HepG2 (cell line): ENCODE results near the gene VEGFB. TPM values are rescaled to one million over a fixed set of nuclear protein-coding genes. Genes with fewer than 3 reads are reported as not detected.
A peak's percentile ranks its signal among the peaks of the same experiment; 100 is the strongest.

Experiments
- FOXK1 ChIP-seq: sonication (generic); formaldehyde crosslinking; IDR thresholded peaks from 2 replicates; pipeline ENCODE4 v1.4.0; 2020; ENCODE audit warnings: low read depth, missing genetic modification reagents, borderline replicate concordance
- MXD4 ChIP-seq: IDR thresholded peaks from 2 replicates; pipeline ENCODE4 v1.6.1; 2016; ENCODE audit warnings: mild to moderate bottlenecking, missing biosample characterization, missing genetic modification reagents
- SAFB2 ChIP-seq: sonication (generic); formaldehyde crosslinking; IDR thresholded peaks from 2 replicates; pipeline ENCODE4 v1.5.1; 2020; ENCODE audit warnings: missing genetic modification reagents, low read depth, mild to moderate bottlenecking, borderline replicate concordance
- SMC3 ChIP-seq: IDR thresholded peaks from 2 replicates; pipeline ENCODE4 v1.6.1; 2011; ENCODE audit warnings: low read length, improper control_type of control experiment
- SRY ChIP-seq: sonication (generic); formaldehyde crosslinking; IDR thresholded peaks from 2 replicates; pipeline ENCODE4 v1.8.0; 2022; ENCODE audit warnings: mild to moderate bottlenecking, missing genetic modification reagents
- ZNF253 ChIP-seq: sonication (generic); formaldehyde crosslinking; IDR thresholded peaks from 2 replicates; pipeline ENCODE4 v1.8.0; 2022; ENCODE audit warnings: mild to moderate bottlenecking, missing genetic modification reagents, borderline replicate concordance
- ZNF34 ChIP-seq: sonication (generic); formaldehyde crosslinking; IDR thresholded peaks from 2 replicates; pipeline ENCODE4 v1.4.0; 2020; ENCODE audit warnings: mild to moderate bottlenecking, missing genetic modification reagents, borderline replicate concordance
- polyA plus RNA-seq, 8 experiments: library from polyadenylated mRNA; depleted of rRNA in 3 of 8; stranded (reverse) in 7 of 8; unstranded in 1 of 8; fragments of >200 nt; fragmentation: Illumina TruSeq in 4 of 8; extraction: Trizol in 4 of 8; gene quantifications; 2 replicates each; pipeline versions ENCODE4 v1.2.1 to v1.2.3, GENCODE V29; 2011 to 2016; ENCODE audit warnings: low read depth in 4 of 8, missing spikeins in 1 of 8, mixed read lengths in 1 of 8; ENCODE audit not compliant: insufficient read depth in 1 of 8
- total RNA-seq, 5 experiments: library from RNA; depleted of rRNA; stranded (reverse); fragments of >200 nt; fragmentation: Illumina TruSeq; extraction: Trizol; gene quantifications; 2 replicates each; pipeline ENCODE4 v1.2.3, GENCODE V29; 2016; ENCODE audit warnings: low read depth in 1 of 5
- TF ChIP-seq, protein P1 (sequence below): sonication (generic); formaldehyde crosslinking; IDR thresholded peaks from 2 replicates; pipeline ENCODE4 v1.8.0; 2022; ENCODE audit warnings: mild to moderate bottlenecking, missing genetic modification reagents, borderline replicate concordance
- TF ChIP-seq, protein P2 (sequence below), 2 experiments: IDR thresholded peaks; 2 replicates each; pipeline ENCODE4 v1.6.1; 2011 to 2012; ENCODE audit warnings: low read length in 2 of 2, borderline replicate concordance in 1 of 2, low read depth in 1 of 2, mild to moderate bottlenecking in 1 of 2, moderate library complexity in 1 of 2
- TF ChIP-seq, protein P3 (sequence below): sonication (generic); formaldehyde crosslinking; IDR thresholded peaks from 2 replicates; pipeline ENCODE4 v1.5.1; 2020; ENCODE audit warnings: mild to moderate bottlenecking, missing genetic modification reagents, borderline replicate concordance
- TF ChIP-seq, protein P4 (sequence below): conservative IDR thresholded peaks from 2 replicates; pipeline ENCODE4 v1.6.1; 2018; ENCODE audit warnings: missing genetic modification reagents

Gene VEGFB
- total and polyA plus RNA-seq, 2 of the 13 experiments (the other 11 are each of a cell fraction or from before 2014, with no cell fraction given) = 9.0 to 11.3 TPM

DNA sequence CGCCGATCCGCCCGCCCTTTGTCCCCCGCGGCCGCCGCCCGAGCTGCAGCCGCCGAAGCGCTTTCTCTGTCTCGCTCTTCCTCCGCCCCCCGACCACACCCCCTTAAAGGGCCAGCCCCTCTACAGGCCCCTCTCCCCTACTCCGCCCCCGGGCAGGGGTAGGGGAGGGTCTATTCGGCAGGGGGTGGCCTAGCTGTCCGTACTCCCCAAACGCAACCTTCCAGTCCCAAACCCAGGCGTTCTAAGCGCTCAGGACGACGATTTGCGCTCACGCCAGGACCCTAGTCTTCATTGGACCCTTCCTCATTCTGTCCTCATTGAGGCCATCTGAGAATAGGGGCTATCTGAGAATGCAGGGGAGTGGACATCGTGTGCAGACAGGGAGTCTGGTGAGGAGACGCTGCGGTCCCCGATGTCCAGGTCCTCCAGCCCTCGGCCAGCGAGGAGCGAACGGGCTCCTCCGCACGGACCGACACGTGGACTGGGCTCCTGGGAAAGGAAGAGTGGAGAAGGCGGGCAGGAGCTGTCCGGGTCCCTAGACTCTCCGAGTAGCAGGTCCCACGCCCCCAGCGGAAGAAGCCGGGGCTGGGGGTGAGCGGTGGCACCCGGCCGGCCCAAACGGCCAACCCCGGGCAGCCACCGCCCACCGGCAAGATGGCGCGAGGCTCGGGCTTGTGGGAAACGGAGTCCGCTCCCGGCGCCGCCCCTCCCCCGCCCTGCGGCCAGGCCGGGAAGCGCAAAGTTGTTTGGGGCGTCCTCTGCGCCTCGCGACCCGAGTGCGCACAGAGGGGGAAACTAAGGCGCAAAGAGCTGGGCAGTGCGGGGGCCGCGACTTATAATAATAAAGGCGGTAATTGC is 12.7 kb downstream of the VEGFB start, which contains the start of gene PPP1R14B (continued):
- TF ChIP-seq, protein P1, sequence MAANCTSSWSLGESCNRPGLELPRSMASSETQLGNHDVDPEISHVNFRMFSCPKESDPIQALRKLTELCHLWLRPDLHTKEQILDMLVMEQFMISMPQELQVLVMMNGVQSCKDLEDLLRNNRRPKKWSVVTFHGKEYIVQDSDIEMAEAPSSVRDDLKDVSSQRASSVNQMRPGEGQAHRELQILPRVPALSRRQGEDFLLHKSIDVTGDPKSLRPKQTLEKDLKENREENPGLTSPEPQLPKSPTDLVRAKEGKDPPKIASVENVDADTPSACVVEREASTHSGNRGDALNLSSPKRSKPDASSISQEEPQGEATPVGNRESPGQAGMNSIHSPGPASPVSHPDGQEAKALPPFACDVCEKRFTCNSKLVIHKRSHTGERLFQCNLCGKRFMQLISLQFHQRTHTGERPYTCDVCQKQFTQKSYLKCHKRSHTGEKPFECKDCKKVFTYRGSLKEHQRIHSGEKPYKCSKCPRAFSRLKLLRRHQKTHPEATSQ (CRISPR knock-in tag) = no peak
- peak; percentile 54; the same call in 1 of the 2 replicates for TF ChIP-seq ZNF253 (CRISPR knock-in tag)
- TF ChIP-seq, protein P2, sequence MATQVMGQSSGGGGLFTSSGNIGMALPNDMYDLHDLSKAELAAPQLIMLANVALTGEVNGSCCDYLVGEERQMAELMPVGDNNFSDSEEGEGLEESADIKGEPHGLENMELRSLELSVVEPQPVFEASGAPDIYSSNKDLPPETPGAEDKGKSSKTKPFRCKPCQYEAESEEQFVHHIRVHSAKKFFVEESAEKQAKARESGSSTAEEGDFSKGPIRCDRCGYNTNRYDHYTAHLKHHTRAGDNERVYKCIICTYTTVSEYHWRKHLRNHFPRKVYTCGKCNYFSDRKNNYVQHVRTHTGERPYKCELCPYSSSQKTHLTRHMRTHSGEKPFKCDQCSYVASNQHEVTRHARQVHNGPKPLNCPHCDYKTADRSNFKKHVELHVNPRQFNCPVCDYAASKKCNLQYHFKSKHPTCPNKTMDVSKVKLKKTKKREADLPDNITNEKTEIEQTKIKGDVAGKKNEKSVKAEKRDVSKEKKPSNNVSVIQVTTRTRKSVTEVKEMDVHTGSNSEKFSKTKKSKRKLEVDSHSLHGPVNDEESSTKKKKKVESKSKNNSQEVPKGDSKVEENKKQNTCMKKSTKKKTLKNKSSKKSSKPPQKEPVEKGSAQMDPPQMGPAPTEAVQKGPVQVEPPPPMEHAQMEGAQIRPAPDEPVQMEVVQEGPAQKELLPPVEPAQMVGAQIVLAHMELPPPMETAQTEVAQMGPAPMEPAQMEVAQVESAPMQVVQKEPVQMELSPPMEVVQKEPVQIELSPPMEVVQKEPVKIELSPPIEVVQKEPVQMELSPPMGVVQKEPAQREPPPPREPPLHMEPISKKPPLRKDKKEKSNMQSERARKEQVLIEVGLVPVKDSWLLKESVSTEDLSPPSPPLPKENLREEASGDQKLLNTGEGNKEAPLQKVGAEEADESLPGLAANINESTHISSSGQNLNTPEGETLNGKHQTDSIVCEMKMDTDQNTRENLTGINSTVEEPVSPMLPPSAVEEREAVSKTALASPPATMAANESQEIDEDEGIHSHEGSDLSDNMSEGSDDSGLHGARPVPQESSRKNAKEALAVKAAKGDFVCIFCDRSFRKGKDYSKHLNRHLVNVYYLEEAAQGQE (IDR thresholded peaks at IDR 0.05; ENCODE audit: borderline replicate concordance in 1 of 2, low read depth in 1 of 2, low read length in 2 of 2) = no peak; a peak in 1 of 4 replicates
- TF ChIP-seq, protein P3, sequence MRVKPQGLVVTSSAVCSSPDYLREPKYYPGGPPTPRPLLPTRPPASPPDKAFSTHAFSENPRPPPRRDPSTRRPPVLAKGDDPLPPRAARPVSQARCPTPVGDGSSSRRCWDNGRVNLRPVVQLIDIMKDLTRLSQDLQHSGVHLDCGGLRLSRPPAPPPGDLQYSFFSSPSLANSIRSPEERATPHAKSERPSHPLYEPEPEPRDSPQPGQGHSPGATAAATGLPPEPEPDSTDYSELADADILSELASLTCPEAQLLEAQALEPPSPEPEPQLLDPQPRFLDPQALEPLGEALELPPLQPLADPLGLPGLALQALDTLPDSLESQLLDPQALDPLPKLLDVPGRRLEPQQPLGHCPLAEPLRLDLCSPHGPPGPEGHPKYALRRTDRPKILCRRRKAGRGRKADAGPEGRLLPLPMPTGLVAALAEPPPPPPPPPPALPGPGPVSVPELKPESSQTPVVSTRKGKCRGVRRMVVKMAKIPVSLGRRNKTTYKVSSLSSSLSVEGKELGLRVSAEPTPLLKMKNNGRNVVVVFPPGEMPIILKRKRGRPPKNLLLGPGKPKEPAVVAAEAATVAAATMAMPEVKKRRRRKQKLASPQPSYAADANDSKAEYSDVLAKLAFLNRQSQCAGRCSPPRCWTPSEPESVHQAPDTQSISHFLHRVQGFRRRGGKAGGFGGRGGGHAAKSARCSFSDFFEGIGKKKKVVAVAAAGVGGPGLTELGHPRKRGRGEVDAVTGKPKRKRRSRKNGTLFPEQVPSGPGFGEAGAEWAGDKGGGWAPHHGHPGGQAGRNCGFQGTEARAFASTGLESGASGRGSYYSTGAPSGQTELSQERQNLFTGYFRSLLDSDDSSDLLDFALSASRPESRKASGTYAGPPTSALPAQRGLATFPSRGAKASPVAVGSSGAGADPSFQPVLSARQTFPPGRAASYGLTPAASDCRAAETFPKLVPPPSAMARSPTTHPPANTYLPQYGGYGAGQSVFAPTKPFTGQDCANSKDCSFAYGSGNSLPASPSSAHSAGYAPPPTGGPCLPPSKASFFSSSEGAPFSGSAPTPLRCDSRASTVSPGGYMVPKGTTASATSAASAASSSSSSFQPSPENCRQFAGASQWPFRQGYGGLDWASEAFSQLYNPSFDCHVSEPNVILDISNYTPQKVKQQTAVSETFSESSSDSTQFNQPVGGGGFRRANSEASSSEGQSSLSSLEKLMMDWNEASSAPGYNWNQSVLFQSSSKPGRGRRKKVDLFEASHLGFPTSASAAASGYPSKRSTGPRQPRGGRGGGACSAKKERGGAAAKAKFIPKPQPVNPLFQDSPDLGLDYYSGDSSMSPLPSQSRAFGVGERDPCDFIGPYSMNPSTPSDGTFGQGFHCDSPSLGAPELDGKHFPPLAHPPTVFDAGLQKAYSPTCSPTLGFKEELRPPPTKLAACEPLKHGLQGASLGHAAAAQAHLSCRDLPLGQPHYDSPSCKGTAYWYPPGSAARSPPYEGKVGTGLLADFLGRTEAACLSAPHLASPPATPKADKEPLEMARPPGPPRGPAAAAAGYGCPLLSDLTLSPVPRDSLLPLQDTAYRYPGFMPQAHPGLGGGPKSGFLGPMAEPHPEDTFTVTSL (CRISPR knock-in tag) = 0 out of 2 replicates have a peak, but pooled peaks have one; percentile 3
- peak; percentile 71; the same call in 1 of the 2 replicates for TF ChIP-seq SAFB2 (CRISPR knock-in tag)
- TF ChIP-seq, protein P4, sequence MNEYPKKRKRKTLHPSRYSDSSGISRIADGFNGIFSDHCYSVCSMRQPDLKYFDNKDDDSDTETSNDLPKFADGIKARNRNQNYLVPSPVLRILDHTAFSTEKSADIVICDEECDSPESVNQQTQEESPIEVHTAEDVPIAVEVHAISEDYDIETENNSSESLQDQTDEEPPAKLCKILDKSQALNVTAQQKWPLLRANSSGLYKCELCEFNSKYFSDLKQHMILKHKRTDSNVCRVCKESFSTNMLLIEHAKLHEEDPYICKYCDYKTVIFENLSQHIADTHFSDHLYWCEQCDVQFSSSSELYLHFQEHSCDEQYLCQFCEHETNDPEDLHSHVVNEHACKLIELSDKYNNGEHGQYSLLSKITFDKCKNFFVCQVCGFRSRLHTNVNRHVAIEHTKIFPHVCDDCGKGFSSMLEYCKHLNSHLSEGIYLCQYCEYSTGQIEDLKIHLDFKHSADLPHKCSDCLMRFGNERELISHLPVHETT (CRISPR knock-in tag) = peak; percentile 73
- TF ChIP-seq ZNF34 (CRISPR knock-in tag) = peak; percentile 43; the same call in 1 of the 2 replicates
- peak; percentile 77; the same call in 1 of the 2 replicates for TF ChIP-seq MXD4 (CRISPR knock-in tag)
- TF ChIP-seq SMC3 = no peak
- TF ChIP-seq SRY (CRISPR knock-in tag) = no peak
- TF ChIP-seq FOXK1 (CRISPR knock-in tag) = peak; percentile 28; the same call in 1 of the 2 replicates
